Measurements from ENCODE around the gene CACNA2D2.

- TF ChIP-seq POLR2A (IDR thresholded peaks at IDR 0.05) (no peak), EP300 (IDR thresholded peaks at IDR 0.05) (no peak)
- TF ChIP-seq, protein P1, sequence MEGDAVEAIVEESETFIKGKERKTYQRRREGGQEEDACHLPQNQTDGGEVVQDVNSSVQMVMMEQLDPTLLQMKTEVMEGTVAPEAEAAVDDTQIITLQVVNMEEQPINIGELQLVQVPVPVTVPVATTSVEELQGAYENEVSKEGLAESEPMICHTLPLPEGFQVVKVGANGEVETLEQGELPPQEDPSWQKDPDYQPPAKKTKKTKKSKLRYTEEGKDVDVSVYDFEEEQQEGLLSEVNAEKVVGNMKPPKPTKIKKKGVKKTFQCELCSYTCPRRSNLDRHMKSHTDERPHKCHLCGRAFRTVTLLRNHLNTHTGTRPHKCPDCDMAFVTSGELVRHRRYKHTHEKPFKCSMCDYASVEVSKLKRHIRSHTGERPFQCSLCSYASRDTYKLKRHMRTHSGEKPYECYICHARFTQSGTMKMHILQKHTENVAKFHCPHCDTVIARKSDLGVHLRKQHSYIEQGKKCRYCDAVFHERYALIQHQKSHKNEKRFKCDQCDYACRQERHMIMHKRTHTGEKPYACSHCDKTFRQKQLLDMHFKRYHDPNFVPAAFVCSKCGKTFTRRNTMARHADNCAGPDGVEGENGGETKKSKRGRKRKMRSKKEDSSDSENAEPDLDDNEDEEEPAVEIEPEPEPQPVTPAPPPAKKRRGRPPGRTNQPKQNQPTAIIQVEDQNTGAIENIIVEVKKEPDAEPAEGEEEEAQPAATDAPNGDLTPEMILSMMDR (IDR thresholded peaks at IDR 0.05): no peak
Measured at GRCh38 chr3:50331364-50331907, 172.0 kb downstream of the CACNA2D2 start.
